Activated naive CD8-positive, alpha-beta T cell treated with anti-CD3 and anti-CD28 coated beads, Interleukin-2, amount 50 U/mL, for 24 hours (primary cell): Measurements from ENCODE around the gene TTLL11.

ENCODE experiments used
- ATAC-seq: fragments of 150-1000 bp; cut with Tn5 transposase; one replicate; pipeline ENCODE4 v1.10.0; 2021
- DNase-seq: peaks from one replicate; pipeline ENCODE4 v3.0.0; 2021
- H3K27ac Mint-ChIP-seq: one replicate; pipeline ENCODE4 v1.8.0; 2021; ENCODE audit warnings: mild to moderate bottlenecking, mixed read lengths
- H3K27me3 Mint-ChIP-seq: one replicate; pipeline ENCODE4 v1.8.0; 2021; ENCODE audit warnings: mixed read lengths
- H3K36me3 Mint-ChIP-seq: one replicate; pipeline ENCODE4 v1.8.0; 2021; ENCODE audit warnings: low read depth, mixed read lengths
- H3K4me1 Mint-ChIP-seq: one replicate; pipeline ENCODE4 v1.8.0; 2021; ENCODE audit warnings: mixed read lengths
- H3K4me3 Mint-ChIP-seq: one replicate; pipeline ENCODE4 v1.8.0; 2021; ENCODE audit warnings: mild to moderate bottlenecking, moderate library complexity, mixed read lengths
- H3K9me3 Mint-ChIP-seq: one replicate; pipeline ENCODE4 v1.8.0; 2021; ENCODE audit warnings: mixed read lengths

Gene TTLL11

GRCh38 chr9:121783521-121784507 lies 309.3 kb downstream of the TTLL11 start:
- Mint-ChIP-seq H3K4me3 (no peak overlapping the region), H3K27ac (no peak overlapping the region), H3K36me3 (no peaks in the 10 kb centered on the region), H3K27me3 (peaks cover 9% of the 10 kb centered on the region), H3K9me3 (no peaks in the 10 kb centered on the region), H3K4me1 (peaks cover 1% of the 10 kb centered on the region)
- DNase-seq (no peak), ATAC-seq (peak; percentile 31)

GRCh38 chr9:121783111-121783510 lies 310.0 kb downstream of the TTLL11 start:
- DNase-seq: no peak
- Mint-ChIP-seq H3K36me3 (no peaks in the 10 kb centered on the region), H3K27me3 (peaks cover 7% of the 10 kb centered on the region), H3K27ac (no peak overlapping the region), H3K4me1 (peaks cover 1% of the 10 kb centered on the region), H3K9me3 (no peaks in the 10 kb centered on the region), H3K4me3 (no peak overlapping the region)
- ATAC-seq: no peak

GRCh38 chr9:121782514-121783110 lies 310.5 kb downstream of the TTLL11 start:
- DNase-seq (no peak), ATAC-seq (no peak)
- Mint-ChIP-seq H3K9me3 (no peaks in the 10 kb centered on the region), H3K27ac (no peak overlapping the region), H3K4me3 (no peak overlapping the region), H3K36me3 (no peaks in the 10 kb centered on the region), H3K4me1 (peaks cover 1% of the 10 kb centered on the region), H3K27me3 (peaks cover 7% of the 10 kb centered on the region)

GRCh38 chr9:121781701-121782464 lies 311.2 kb downstream of the TTLL11 start:
- Mint-ChIP-seq H3K27me3 (peaks cover 7% of the 10 kb centered on the region), H3K36me3 (no peaks in the 10 kb centered on the region), H3K4me1 (peaks cover 1% of the 10 kb centered on the region), H3K4me3 (no peak overlapping the region), H3K9me3 (no peaks in the 10 kb centered on the region), H3K27ac (no peak overlapping the region)
- ATAC-seq (no peak), DNase-seq (no peak)

- Mint-ChIP-seq H3K36me3 (no peaks in the 10 kb centered on the region), H3K27me3 (peaks cover 4% of the 10 kb centered on the region), H3K27ac (no peak overlapping the region), H3K4me1 (peaks cover 1% of the 10 kb centered on the region), H3K9me3 (no peaks in the 10 kb centered on the region), H3K4me3 (no peak overlapping the region)
- DNase-seq (no peak), ATAC-seq (no peak)
Observed at GRCh38 chr9:121781145-121781548, 312.0 kb downstream of the TTLL11 start.

GRCh38 chr9:121780177-121781040 lies 312.7 kb downstream of the TTLL11 start:
- no peaks in the 10 kb centered on the region for H3K36me3 Mint-ChIP-seq
- DNase-seq (no peak), ATAC-seq (no peak)
- H3K9me3 Mint-ChIP-seq: no peaks in the 10 kb centered on the region
- no peak overlapping the region for H3K27ac Mint-ChIP-seq
- H3K27me3 Mint-ChIP-seq: peaks cover 4% of the 10 kb centered on the region
- H3K4me1 Mint-ChIP-seq: peaks cover 1% of the 10 kb centered on the region
- H3K4me3 Mint-ChIP-seq: no peak overlapping the region

- Mint-ChIP-seq H3K27me3 (peaks cover 4% of the 10 kb centered on the region), H3K9me3 (no peaks in the 10 kb centered on the region), H3K27ac (no peak overlapping the region), H3K36me3 (no peaks in the 10 kb centered on the region), H3K4me1 (peaks cover 1% of the 10 kb centered on the region), H3K4me3 (no peak overlapping the region)
- ATAC-seq: no peak
- DNase-seq: no peak
Observed at GRCh38 chr9:121779381-121780117, 313.6 kb downstream of the TTLL11 start.

- H3K4me3 Mint-ChIP-seq: no peak overlapping the region
- H3K27ac Mint-ChIP-seq: no peak overlapping the region
- H3K27me3 Mint-ChIP-seq: peaks cover 4% of the 10 kb centered on the region
- no peaks in the 10 kb centered on the region for H3K9me3 Mint-ChIP-seq
- DNase-seq (no peak), ATAC-seq (no peak)
- H3K4me1 Mint-ChIP-seq: no peaks in the 10 kb centered on the region
- no peaks in the 10 kb centered on the region for H3K36me3 Mint-ChIP-seq
Observed at GRCh38 chr9:121778252-121779225, 314.6 kb downstream of the TTLL11 start.

GRCh38 chr9:121776739-121777637 lies 316.1 kb downstream of the TTLL11 start:
- no peak for ATAC-seq
- H3K4me1 Mint-ChIP-seq: no peaks in the 10 kb centered on the region
- no peak overlapping the region for H3K27ac Mint-ChIP-seq

GRCh38 chr9:121776001-121776738 lies 316.9 kb downstream of the TTLL11 start:
- no peaks in the 10 kb centered on the region for H3K36me3 Mint-ChIP-seq
- no peaks in the 10 kb centered on the region for H3K4me1 Mint-ChIP-seq
- no peak overlapping the region for H3K27ac Mint-ChIP-seq
- DNase-seq (no peak), ATAC-seq (no peak)
- no peak overlapping the region for H3K4me3 Mint-ChIP-seq
- no peaks in the 10 kb centered on the region for H3K9me3 Mint-ChIP-seq
- H3K27me3 Mint-ChIP-seq: peaks cover 4% of the 10 kb centered on the region

More at GRCh38 chr9:121776739-121777637, 316.1 kb downstream of the TTLL11 start:
- H3K4me3 Mint-ChIP-seq: no peak overlapping the region
- peaks cover 4% of the 10 kb centered on the region for H3K27me3 Mint-ChIP-seq
- H3K36me3 Mint-ChIP-seq: no peaks in the 10 kb centered on the region
- DNase-seq: no peak
- H3K9me3 Mint-ChIP-seq: no peaks in the 10 kb centered on the region
